DOHH2 (cell line): ENCODE measurements around the gene GPR153.

Experiments
- H3F3A ChIP-seq: fragments of 200-600 bp; sonication (generic), shearing (Covaris generic); 2 replicates; pipeline ENCODE4 v1.6.0; 2016; ENCODE audit warnings: antibody characterized with exemption, mild to moderate bottlenecking; ENCODE audit not compliant: control insufficient read depth, insufficient read depth
- H3K27ac ChIP-seq: fragments of 200-600 bp; sonication (generic); 2 replicates; pipeline ENCODE4 v1.5.1; 2014; ENCODE audit warnings: low read depth, mild to moderate bottlenecking, low read length, moderate library complexity
- H3K27me3 ChIP-seq: fragments of 200-600 bp; sonication (generic); 2 replicates; pipeline ENCODE4 v1.6.1; 2014; ENCODE audit warnings: mild to moderate bottlenecking, low read length, mixed read lengths; ENCODE audit not compliant: control insufficient read depth
- H3K36me3 ChIP-seq: fragments of 200-600 bp; sonication (generic); 2 replicates; pipeline ENCODE4 v1.6.1; 2014; ENCODE audit warnings: mild to moderate bottlenecking, low read length, moderate library complexity, mixed read lengths; ENCODE audit not compliant: control insufficient read depth
- H3K4me1 ChIP-seq: fragments of 200-600 bp; sonication (generic); 2 replicates; pipeline ENCODE4 v1.6.1; 2014; ENCODE audit warnings: mild to moderate bottlenecking, low read length, mixed read lengths; ENCODE audit not compliant: control insufficient read depth
- H3K4me2 ChIP-seq: fragments of 200-600 bp; sonication (generic); 2 replicates; pipeline ENCODE4 v1.6.0; 2014; ENCODE audit warnings: mild to moderate bottlenecking, low read length, moderate library complexity
- H3K4me3 ChIP-seq: fragments of 200-600 bp; sonication (generic); 2 replicates; pipeline ENCODE4 v1.5.1; 2014; ENCODE audit warnings: mild to moderate bottlenecking, low read length, mixed read lengths
- H3K79me2 ChIP-seq: fragments of 200-600 bp; sonication (generic); 2 replicates; pipeline ENCODE4 v1.6.1; 2014; ENCODE audit warnings: mild to moderate bottlenecking, low read length, mixed read lengths; ENCODE audit not compliant: control insufficient read depth
- H3K9me2 ChIP-seq: fragments of 200-600 bp; sonication (generic); replicated peaks from 2 replicates; pipeline ENCODE4 v1.6.1; 2014; ENCODE audit warnings: mild to moderate bottlenecking, low read length, mixed read lengths; ENCODE audit not compliant: control insufficient read depth
- H3K9me3 ChIP-seq: fragments of 200-600 bp; sonication (generic); 2 replicates; pipeline ENCODE4 v1.6.1; 2014; ENCODE audit warnings: antibody characterized with exemption, low read length, mixed read lengths; ENCODE audit not compliant: control insufficient read depth, insufficient read depth
- H4K20me1 ChIP-seq: fragments of 200-600 bp; sonication (generic); 2 replicates; pipeline ENCODE4 v1.6.0; 2014; ENCODE audit warnings: low read depth, mild to moderate bottlenecking, antibody characterized with exemption, low read length, moderate library complexity; ENCODE audit not compliant: control insufficient read depth, insufficient read depth
- EZH2phosphoT487 ChIP-seq: fragments of 200-600 bp; sonication (generic); IDR thresholded peaks from 2 replicates; pipeline ENCODE4 v1.6.1; 2017; ENCODE audit warnings: borderline replicate concordance, mild to moderate bottlenecking, antibody characterized with exemption, low read length, moderate library complexity, mixed read lengths
- TF ChIP-seq, protein P1 (sequence below): fragments of 200-600 bp; sonication (generic); IDR thresholded peaks from one replicate; pipeline ENCODE4 v1.5.1; 2014; ENCODE audit warnings: antibody characterized with exemption, mild to moderate bottlenecking, low read depth, low read length; ENCODE audit not compliant: poor library complexity, severe bottlenecking

Gene GPR153

DNA sequence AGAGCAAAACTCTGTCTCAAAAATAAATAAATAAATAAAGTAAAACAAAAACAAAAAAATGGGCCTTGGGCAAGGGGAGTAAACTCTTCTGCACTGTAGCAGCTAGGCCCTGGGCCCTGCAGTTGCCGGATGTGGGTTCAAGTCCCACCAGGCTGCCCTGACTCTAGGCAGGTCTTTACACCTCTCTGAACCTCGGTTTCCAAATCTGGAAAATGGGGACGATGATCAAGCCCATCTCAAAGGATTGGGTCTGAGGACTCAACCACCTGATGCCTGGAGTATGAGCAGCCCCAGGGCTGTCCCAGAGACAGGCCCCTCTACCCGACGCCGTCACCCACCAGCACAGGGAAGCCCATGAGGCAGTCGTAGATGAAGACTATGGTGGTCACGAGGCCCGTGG lies 7.5 kb downstream of the GPR153 start:
- no peak overlapping the region for H3K4me3 ChIP-seq
- H3F3A ChIP-seq, result no peaks in the 10 kb centered on the region
- H3K27ac ChIP-seq, result no peak overlapping the region
- H4K20me1 ChIP-seq, result 0 out of 2 replicates have a peak, but pooled peaks cover 3% of the 10 kb centered on the region
- no peak for TF ChIP-seq EZH2phosphoT487
- TF ChIP-seq, protein P1, sequence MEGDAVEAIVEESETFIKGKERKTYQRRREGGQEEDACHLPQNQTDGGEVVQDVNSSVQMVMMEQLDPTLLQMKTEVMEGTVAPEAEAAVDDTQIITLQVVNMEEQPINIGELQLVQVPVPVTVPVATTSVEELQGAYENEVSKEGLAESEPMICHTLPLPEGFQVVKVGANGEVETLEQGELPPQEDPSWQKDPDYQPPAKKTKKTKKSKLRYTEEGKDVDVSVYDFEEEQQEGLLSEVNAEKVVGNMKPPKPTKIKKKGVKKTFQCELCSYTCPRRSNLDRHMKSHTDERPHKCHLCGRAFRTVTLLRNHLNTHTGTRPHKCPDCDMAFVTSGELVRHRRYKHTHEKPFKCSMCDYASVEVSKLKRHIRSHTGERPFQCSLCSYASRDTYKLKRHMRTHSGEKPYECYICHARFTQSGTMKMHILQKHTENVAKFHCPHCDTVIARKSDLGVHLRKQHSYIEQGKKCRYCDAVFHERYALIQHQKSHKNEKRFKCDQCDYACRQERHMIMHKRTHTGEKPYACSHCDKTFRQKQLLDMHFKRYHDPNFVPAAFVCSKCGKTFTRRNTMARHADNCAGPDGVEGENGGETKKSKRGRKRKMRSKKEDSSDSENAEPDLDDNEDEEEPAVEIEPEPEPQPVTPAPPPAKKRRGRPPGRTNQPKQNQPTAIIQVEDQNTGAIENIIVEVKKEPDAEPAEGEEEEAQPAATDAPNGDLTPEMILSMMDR, result no peak
- peaks cover 4% of the 10 kb centered on the region; the same call in 1 of the 2 replicates for H3K27me3 ChIP-seq
- H3K4me2 ChIP-seq, result no peak overlapping the region
- no peaks in the 10 kb centered on the region for H3K9me2 ChIP-seq
- no peaks in the 10 kb centered on the region for H3K4me1 ChIP-seq
- H3K9me3 ChIP-seq, result no peaks in the 10 kb centered on the region
- no peaks in the 10 kb centered on the region for H3K36me3 ChIP-seq
- no peaks in the 10 kb centered on the region for H3K79me2 ChIP-seq

DNA sequence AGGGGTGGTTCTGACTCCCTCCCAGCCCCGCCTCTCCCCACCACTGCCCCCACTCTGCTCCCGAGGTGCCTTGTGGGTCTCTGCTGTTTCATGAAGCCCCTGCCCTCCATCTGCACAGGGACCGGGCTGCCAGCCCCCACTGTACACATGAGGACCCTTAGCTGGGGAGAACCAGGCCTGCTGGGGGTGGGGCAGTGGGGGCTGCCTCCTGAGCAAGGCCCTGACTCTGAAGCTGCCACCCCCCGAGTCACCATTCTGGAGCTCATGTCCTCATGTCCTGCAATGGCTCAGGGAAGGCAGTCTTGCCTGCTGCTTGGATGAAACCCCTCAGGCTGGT lies 8.6 kb downstream of the GPR153 start:
- no peaks in the 10 kb centered on the region for H3K36me3 ChIP-seq
- H3K4me1 ChIP-seq, result no peaks in the 10 kb centered on the region
- no peak overlapping the region for H3K27ac ChIP-seq
- H3K9me2 ChIP-seq, result no peaks in the 10 kb centered on the region
- H4K20me1 ChIP-seq, result 0 out of 2 replicates have a peak, but pooled peaks cover 3% of the 10 kb centered on the region
- no peaks in the 10 kb centered on the region for H3F3A ChIP-seq
- TF ChIP-seq EZH2phosphoT487, result no peak
- TF ChIP-seq, protein P1, result no peak
- H3K4me3 ChIP-seq, result no peak overlapping the region
- H3K4me2 ChIP-seq, result no peak overlapping the region
- no peaks in the 10 kb centered on the region for H3K79me2 ChIP-seq
- peaks cover 4% of the 10 kb centered on the region; the same call in 1 of the 2 replicates for H3K27me3 ChIP-seq
- H3K9me3 ChIP-seq, result no peaks in the 10 kb centered on the region

DNA sequence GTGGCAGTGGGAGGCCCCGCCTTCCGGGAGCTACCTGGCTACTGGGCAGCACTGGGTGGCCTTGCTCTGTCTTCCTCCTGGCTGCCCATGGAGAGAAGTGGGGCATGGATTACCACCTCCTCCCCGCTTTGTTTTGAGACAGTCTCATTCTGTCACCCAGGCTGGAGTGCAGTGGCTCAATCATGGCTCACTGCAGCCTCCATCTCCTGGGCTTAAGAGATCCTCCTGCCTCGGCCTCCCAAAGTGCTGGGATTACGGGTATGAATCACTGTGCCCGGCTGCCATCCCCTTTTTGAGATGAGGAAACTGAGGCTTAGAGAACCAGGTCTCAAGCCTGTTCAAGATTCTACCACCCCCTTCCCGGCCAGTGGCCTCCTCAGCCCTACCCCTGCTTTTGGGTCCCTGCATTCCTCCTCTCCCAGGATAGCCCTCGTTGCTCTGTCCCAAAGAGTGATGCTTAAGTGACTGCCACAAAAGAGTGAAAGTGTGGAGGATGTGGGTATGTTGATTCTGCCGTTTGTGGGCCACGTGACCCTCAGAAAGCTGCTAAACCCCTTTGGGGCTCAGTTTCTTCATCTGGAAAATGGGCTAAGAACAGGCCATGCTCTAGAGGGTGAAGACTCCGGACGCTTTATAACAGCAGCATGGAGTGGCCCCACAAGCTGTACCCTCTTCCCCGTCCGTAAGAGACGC lies 9.1 kb downstream of the GPR153 start:
- H3K79me2 ChIP-seq, result no peaks in the 10 kb centered on the region
- H3F3A ChIP-seq, result no peaks in the 10 kb centered on the region
- no peak overlapping the region for H3K4me2 ChIP-seq
- TF ChIP-seq, protein P1, result no peak
- H3K27me3 ChIP-seq, result peaks cover 7% of the 10 kb centered on the region; the same call in 1 of the 2 replicates
- H3K27ac ChIP-seq, result no peak overlapping the region
- H3K4me1 ChIP-seq, result no peaks in the 10 kb centered on the region
- H3K9me2 ChIP-seq, result no peaks in the 10 kb centered on the region
- H3K4me3 ChIP-seq, result no peak overlapping the region
- H3K36me3 ChIP-seq, result no peaks in the 10 kb centered on the region
- no peaks in the 10 kb centered on the region; the same call in 1 of the 2 replicates for H4K20me1 ChIP-seq
- H3K9me3 ChIP-seq, result no peaks in the 10 kb centered on the region
